ENCODE measurements around the gene DPH6.

DPH6 gene

DNA sequence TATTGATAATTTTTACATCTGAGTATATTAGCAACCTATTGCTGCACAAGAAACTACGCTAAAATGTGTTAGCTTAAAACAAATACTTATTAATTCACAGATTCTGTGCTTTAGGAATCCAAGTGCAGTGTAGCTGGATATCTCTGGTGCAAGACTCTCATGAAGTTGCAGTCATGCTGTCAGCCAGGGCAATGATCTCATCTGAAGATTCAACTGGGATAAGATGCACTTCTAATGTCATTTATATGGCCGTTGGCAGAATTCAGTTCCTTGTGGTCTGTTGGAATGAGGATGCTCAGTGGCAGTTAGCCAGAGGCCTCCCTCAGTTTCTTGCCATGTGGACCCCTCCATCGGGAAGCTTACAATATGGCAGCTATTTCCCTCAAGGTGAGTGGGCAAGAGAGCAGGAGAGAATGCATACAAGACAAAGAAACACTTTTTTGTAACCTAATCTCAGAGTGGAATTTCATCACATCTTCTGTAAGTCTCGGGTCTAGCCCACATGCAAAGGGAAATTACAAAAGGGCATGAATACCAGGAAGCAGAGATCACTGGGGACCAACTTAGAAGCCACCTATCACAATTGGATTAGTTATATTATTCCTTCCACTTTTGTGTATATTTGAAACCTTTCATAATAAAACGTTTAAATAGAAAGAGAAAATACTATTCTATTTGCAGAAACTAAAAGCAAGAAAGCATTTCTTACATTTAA lies 61.6 kb downstream of the DPH6 start:
- intact Hi-C loops (cut with DNase I; ENCODE audit: low total_unique reads), result no loop called here
- no peak for TF ChIP-seq CTCF (IDR thresholded peaks at IDR 0.05)
- H3K4me1 ChIP-seq, result peaks cover 0 to 11% (median 3%) of the 10 kb centered on the region in 4 donors

GRCh38 chr15:35481992-35482391 lies 64.0 kb downstream of the DPH6 start:
- Histone ChIP-seq H3K27me3 (no peaks in the 10 kb centered on the region), H3K9me3 (peaks cover 0 to 2% (median 0%) of the 10 kb centered on the region in 3 donors), H3K4me3 (no peak overlapping the region), H3K36me3 (peaks cover 0 to 8% (median 8%) of the 10 kb centered on the region in 3 donors), H3K4me1 (peaks cover 0 to 29% (median 3%) of the 10 kb centered on the region in 4 donors), H3K27ac (no peak overlapping the region)
- no peak for DNase-seq
- intact Hi-C loops (cut with DNase I; ENCODE audit: low total_unique reads), result no loop called here
- no peak for TF ChIP-seq CTCF (IDR thresholded peaks at IDR 0.05)

More for the DNA sequence above, 61.6 kb downstream of the DPH6 start:
- Histone ChIP-seq H3K4me3 (no peak overlapping the region), H3K27ac (no peak overlapping the region), H3K27me3 (no peaks in the 10 kb centered on the region), H3K36me3 (peaks cover 0 to 17% (median 15%) of the 10 kb centered on the region in 3 donors), H3K9me3 (peaks cover 0 to 6% (median 0%) of the 10 kb centered on the region in 3 donors)
- DNase-seq, result no peak

- Histone ChIP-seq H3K27me3 (no peaks in the 10 kb centered on the region), H3K9me3 (no peaks in the 10 kb centered on the region), H3K36me3 (peaks cover 0 to 7% (median 0%) of the 10 kb centered on the region in 3 donors), H3K4me1 (peaks cover 0 to 38% (median 3%) of the 10 kb centered on the region in 4 donors), H3K27ac (no peak overlapping the region), H3K4me3 (no peak overlapping the region)
- intact Hi-C loops (cut with DNase I; ENCODE audit: low total_unique reads), result no loop called here
- no peak for TF ChIP-seq CTCF (IDR thresholded peaks at IDR 0.05)
- DNase-seq, result no peak
Measured at GRCh38 chr15:35481064-35481463, 64.9 kb downstream of the DPH6 start.

- intact Hi-C loops (cut with DNase I; ENCODE audit: low total_unique reads), result no loop called here
- Histone ChIP-seq H3K9me3 (no peaks in the 10 kb centered on the region), H3K4me3 (no peak overlapping the region), H3K27ac (no peak overlapping the region), H3K27me3 (no peaks in the 10 kb centered on the region), H3K36me3 (peaks cover 0 to 7% (median 0%) of the 10 kb centered on the region in 3 donors), H3K4me1 (peaks cover 0 to 41% (median 3%) of the 10 kb centered on the region in 4 donors)
- DNase-seq, result no peak
- no peak for TF ChIP-seq CTCF (IDR thresholded peaks at IDR 0.05)
Measured at GRCh38 chr15:35479423-35479822, 66.5 kb downstream of the DPH6 start.

- intact Hi-C loops (cut with DNase I; ENCODE audit: low total_unique reads), result no loop called here
- no peak for DNase-seq
- Histone ChIP-seq H3K9me3 (no peaks in the 10 kb centered on the region), H3K4me3 (no peak overlapping the region), H3K36me3 (no peaks in the 10 kb centered on the region), H3K27me3 (no peaks in the 10 kb centered on the region), H3K27ac (no peak overlapping the region), H3K4me1 (peaks cover 0 to 41% (median 3%) of the 10 kb centered on the region in 4 donors)
- TF ChIP-seq CTCF (IDR thresholded peaks at IDR 0.05), result no peak
Measured at GRCh38 chr15:35477312-35478262, 68.4 kb downstream of the DPH6 start.

All from tibial artery (tissue), 4 donors.